KBM-7 (cell line): ENCODE results near the gene IFITM1.
A peak's percentile ranks its signal among the peaks of the same experiment; 100 is the strongest.
"Not testable (repeated sequence)": the region's sequence is repeated elsewhere in the genome, so short reads cannot be mapped to it uniquely, and the experiment has no call there.

Experiments used
- DNase-seq: peaks from one replicate; pipeline ENCODE4 v3.0.0-alpha.2; 2015
- in situ Hi-C: fragments of 300-500 bp; cut with MboI; formaldehyde crosslinking; loops from 2 replicates; pipeline ENCODE4 v1.14.3; 2020; ENCODE audit warnings: low sequenced_read_pairs, low pct_unique_long_range_greater_than_20kb, mixed read lengths

IFITM1 gene

GRCh38 chr11:334264-334994, 20.6 kb downstream of the IFITM1 start:
- in situ Hi-C loops = no loop called here
- DNase-seq = no peak

GRCh38 chr11:335779-336658, 22.2 kb downstream of the IFITM1 start:
- DNase-seq = peak; percentile 86
- in situ Hi-C loops = no loop called here

- in situ Hi-C loops = no loop called here
- DNase-seq = no peak
Measured at GRCh38 chr11:336659-337198, 22.9 kb downstream of the IFITM1 start.

- no peak for DNase-seq
- in situ Hi-C loops = no loop called here
Measured at GRCh38 chr11:337711-338110, 23.9 kb downstream of the IFITM1 start.

- in situ Hi-C loops = no loop called here
- DNase-seq = no peak
Measured at GRCh38 chr11:339963-340362, 26.1 kb downstream of the IFITM1 start.

GRCh38 chr11:340539-341512, 27.0 kb downstream of the IFITM1 start:
- no peak for DNase-seq
- in situ Hi-C loops = no loop called here

- DNase-seq = no peak
- in situ Hi-C loops = no loop called here
Measured at GRCh38 chr11:342328-342727, 28.5 kb downstream of the IFITM1 start.

- no peak for DNase-seq
- in situ Hi-C loops = no loop called here
Measured at GRCh38 chr11:344836-345578, 31.2 kb downstream of the IFITM1 start.

GRCh38 chr11:346529-346928, 32.7 kb downstream of the IFITM1 start:
- in situ Hi-C loops = no loop called here
- no peak for DNase-seq

- in situ Hi-C loops, DNase-seq: not testable (repeated sequence)
Measured at GRCh38 chr11:349270-349954, 35.6 kb downstream of the IFITM1 start.

- in situ Hi-C loops, DNase-seq: not testable (repeated sequence)
Measured at GRCh38 chr11:350033-350722, 36.3 kb downstream of the IFITM1 start.

- in situ Hi-C loops = no loop called here
- peak; percentile 68 for DNase-seq
Measured at GRCh38 chr11:350723-351255, 36.9 kb downstream of the IFITM1 start.

GRCh38 chr11:351411-351810, 37.6 kb downstream of the IFITM1 start:
- no peak for DNase-seq

GRCh38 chr11:352456-353031, 38.7 kb downstream of the IFITM1 start:
- in situ Hi-C loops = no loop called here

More at GRCh38 chr11:351411-351810, 37.6 kb downstream of the IFITM1 start:
- in situ Hi-C loops = no loop called here

GRCh38 chr11:353179-353873, 39.5 kb downstream of the IFITM1 start:
- in situ Hi-C loops = no loop called here
- DNase-seq = no peak

More at GRCh38 chr11:352456-353031, 38.7 kb downstream of the IFITM1 start:
- no peak for DNase-seq
